HL-60 (cell line): ENCODE measurements around the gene AMH.

ENCODE experiments used
- GABPA ChIP-seq: IDR thresholded peaks from 2 replicates; pipeline ENCODE4 v1.6.1; 2012; ENCODE audit warnings: low read depth
- POLR2AphosphoS5 ChIP-seq: IDR thresholded peaks from 2 replicates; pipeline ENCODE4 v1.6.1; 2012; ENCODE audit warnings: low read depth
- SPI1 ChIP-seq: IDR thresholded peaks from 2 replicates; pipeline ENCODE4 v1.6.1; 2012; ENCODE audit warnings: low read depth, mild to moderate bottlenecking, borderline replicate concordance
- TF ChIP-seq, protein P1 (sequence below): IDR thresholded peaks from one replicate; pipeline ENCODE4 v1.5.1; 2011; ENCODE audit warnings: low read length, control low read depth, inconsistent platforms; ENCODE audit not compliant: insufficient read depth
- TF ChIP-seq, protein P2 (sequence below): IDR thresholded peaks from 2 replicates; pipeline ENCODE4 v1.6.1; 2012; ENCODE audit warnings: low read depth; ENCODE audit not compliant: insufficient replicate concordance

DNA sequence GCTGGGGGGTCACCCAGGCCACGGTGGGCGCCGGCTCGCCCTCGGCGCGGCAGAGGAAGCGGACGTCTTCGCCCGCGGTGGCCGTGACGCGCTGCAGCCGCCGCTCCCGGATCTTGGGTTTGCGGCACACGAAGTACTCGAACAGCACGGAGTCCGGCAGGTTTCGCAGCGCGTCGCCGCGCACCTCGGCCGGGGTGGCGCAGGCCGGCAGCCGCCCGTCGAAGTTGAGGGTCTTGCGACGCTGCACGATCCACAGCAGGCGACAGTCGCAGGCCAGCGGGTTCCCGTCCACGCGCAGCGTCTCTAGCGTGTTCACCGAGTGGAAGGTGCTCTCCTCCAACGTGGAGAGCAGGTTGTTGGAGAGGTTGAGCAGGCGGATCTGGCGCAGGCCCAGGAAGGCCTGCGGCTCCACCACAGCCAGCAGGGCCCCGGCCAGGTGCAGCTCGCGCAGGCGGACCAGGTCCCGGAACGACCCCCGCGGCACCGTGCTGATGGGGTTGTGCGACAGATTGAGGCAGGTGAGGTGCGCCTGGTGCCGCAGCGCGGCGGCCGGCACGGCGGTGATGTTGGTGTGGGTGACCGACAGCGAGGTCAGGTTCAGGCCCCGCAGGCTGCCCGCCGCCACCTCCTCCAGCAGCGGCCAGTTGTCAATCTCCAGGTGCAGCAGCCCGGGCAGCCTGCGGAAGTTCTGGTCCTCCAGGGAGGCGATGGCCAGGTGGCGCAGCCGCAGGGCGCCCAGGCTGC is 41.5 kb downstream of the AMH start:
- no peak for TF ChIP-seq GABPA
- no peak for TF ChIP-seq SPI1
- TF ChIP-seq, protein P1, sequence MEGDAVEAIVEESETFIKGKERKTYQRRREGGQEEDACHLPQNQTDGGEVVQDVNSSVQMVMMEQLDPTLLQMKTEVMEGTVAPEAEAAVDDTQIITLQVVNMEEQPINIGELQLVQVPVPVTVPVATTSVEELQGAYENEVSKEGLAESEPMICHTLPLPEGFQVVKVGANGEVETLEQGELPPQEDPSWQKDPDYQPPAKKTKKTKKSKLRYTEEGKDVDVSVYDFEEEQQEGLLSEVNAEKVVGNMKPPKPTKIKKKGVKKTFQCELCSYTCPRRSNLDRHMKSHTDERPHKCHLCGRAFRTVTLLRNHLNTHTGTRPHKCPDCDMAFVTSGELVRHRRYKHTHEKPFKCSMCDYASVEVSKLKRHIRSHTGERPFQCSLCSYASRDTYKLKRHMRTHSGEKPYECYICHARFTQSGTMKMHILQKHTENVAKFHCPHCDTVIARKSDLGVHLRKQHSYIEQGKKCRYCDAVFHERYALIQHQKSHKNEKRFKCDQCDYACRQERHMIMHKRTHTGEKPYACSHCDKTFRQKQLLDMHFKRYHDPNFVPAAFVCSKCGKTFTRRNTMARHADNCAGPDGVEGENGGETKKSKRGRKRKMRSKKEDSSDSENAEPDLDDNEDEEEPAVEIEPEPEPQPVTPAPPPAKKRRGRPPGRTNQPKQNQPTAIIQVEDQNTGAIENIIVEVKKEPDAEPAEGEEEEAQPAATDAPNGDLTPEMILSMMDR, result no peak
- TF ChIP-seq, protein P2, sequence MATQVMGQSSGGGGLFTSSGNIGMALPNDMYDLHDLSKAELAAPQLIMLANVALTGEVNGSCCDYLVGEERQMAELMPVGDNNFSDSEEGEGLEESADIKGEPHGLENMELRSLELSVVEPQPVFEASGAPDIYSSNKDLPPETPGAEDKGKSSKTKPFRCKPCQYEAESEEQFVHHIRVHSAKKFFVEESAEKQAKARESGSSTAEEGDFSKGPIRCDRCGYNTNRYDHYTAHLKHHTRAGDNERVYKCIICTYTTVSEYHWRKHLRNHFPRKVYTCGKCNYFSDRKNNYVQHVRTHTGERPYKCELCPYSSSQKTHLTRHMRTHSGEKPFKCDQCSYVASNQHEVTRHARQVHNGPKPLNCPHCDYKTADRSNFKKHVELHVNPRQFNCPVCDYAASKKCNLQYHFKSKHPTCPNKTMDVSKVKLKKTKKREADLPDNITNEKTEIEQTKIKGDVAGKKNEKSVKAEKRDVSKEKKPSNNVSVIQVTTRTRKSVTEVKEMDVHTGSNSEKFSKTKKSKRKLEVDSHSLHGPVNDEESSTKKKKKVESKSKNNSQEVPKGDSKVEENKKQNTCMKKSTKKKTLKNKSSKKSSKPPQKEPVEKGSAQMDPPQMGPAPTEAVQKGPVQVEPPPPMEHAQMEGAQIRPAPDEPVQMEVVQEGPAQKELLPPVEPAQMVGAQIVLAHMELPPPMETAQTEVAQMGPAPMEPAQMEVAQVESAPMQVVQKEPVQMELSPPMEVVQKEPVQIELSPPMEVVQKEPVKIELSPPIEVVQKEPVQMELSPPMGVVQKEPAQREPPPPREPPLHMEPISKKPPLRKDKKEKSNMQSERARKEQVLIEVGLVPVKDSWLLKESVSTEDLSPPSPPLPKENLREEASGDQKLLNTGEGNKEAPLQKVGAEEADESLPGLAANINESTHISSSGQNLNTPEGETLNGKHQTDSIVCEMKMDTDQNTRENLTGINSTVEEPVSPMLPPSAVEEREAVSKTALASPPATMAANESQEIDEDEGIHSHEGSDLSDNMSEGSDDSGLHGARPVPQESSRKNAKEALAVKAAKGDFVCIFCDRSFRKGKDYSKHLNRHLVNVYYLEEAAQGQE, result no peak
- TF ChIP-seq POLR2AphosphoS5, result no peak
